Pancreas (tissue), 10 donors: ENCODE data around the gene NAA20. TPM values are rescaled to one million over a fixed set of nuclear protein-coding genes. Genes with fewer than 3 reads are reported as not detected.

Source experiments
- ATAC-seq, 4 donors: fragments of 200-7000 bp; cut with Tn5 transposase; one replicate each; pipeline versions ENCODE4 v1.8.0 to v1.9.1; 2020; ENCODE audit warnings: mild to moderate bottlenecking in 4 of 4, moderate library complexity in 4 of 4
- DNase-seq, 6 donors: peaks; one replicate each; pipeline ENCODE4 v3.0.0-alpha.2; 2020
- FAIRE-seq: peaks from 2 replicates; lab custom pipeline; 2012; peaks lifted over from hg19 to GRCh38; lab: Jason Lieb, UNC
- H3K27ac ChIP-seq, 4 donors: fragments of 200-600 bp; sonication (generic); 1 replicate in 3 of 4; 2 replicates in 1 of 4; pipeline versions ENCODE4 v1.5.0 to v1.8.0; 2020
- H3K27me3 ChIP-seq, 4 donors: fragments of 200-600 bp; one replicate each; pipeline ENCODE4 v1.8.0; 2021
- H3K36me3 ChIP-seq, 3 donors: fragments of 200-600 bp; sonication (generic) in 1 of 3; one replicate each; pipeline versions ENCODE4 v1.5.0 to v1.8.0; 2020 to 2021
- H3K4me1 ChIP-seq, 3 donors: fragments of 200-600 bp; one replicate each; pipeline ENCODE4 v1.8.0; 2021
- H3K4me3 ChIP-seq, 4 donors: fragments of 200-600 bp; sonication (generic) in 2 of 4; one replicate each; pipeline versions ENCODE4 v1.5.0 to v1.8.0; 2020 to 2021
- H3K9me3 ChIP-seq, 4 donors: fragments of 200-600 bp; one replicate each; pipeline ENCODE4 v1.8.0; 2021
- WGBS, 2 donors: extraction: QIAGEN DNeasy Blood & Tissue Kit; methylation state at CpG; one replicate each; pipeline ENCODE4 v1.1.7; 2013; 5-methylcytosine and 5-hydroxymethylcytosine counted together
- intact Hi-C, 3 donors: fragments of 100-400 bp; cut with DNase I; formaldehyde crosslinking; loops; one replicate each; pipeline versions ENCODE4 v1.11.1 to v1.14.2; 2022
- polyA plus RNA-seq, 2 donors: library from polyadenylated mRNA; stranded (reverse); fragments of 200-250 nt; gene quantifications; one replicate each; pipeline ENCODE4 v1.2.3, GENCODE V29; 2013
- total RNA-seq, 6 donors: library from RNA; stranded (reverse); fragmentation: NEBNext Ultra II Directional in 4 of 6; extraction: Animal tissue kit (Norgen Biotek cat#: 25700) in 4 of 6; gene quantifications; one replicate each; pipeline versions ENCODE4 v1.2.1 to v1.2.4, GENCODE V29; 2021 to 2023
- TF ChIP-seq, protein P1 (sequence below), 4 donors: fragments of 200-600 bp; sonication (generic) in 3 of 4; IDR thresholded peaks; one replicate each; pipeline versions ENCODE4 v1.5.0 to v1.8.0; 2021; ENCODE audit warnings: antibody characterized with exemption in 4 of 4
- donor health status: healthy with polysubstance abuse.
- donor health status: DM: no; HTN: no; CAD: no; lungs with moderate emphysema.
- donor health status: DM: no; HTN: no; CAD: no.
- donor health status: control.
- donor health status: control.
- donor health status: Bipolar disorder and iron deficiency.
- donor health status: DM: yes; HTN: yes; CAD: no.
- donor health status: DM: no; HTN: no; CAD: no.
- donor health status: DM: no; HTN: no; CAD: no.
- donor health status: DM: yes; HTN: yes; CAD: no.

NAA20 gene
- total and polyA plus RNA-seq, 8 donors = 28.0 to 124 (median 36.0) TPM

DNA sequence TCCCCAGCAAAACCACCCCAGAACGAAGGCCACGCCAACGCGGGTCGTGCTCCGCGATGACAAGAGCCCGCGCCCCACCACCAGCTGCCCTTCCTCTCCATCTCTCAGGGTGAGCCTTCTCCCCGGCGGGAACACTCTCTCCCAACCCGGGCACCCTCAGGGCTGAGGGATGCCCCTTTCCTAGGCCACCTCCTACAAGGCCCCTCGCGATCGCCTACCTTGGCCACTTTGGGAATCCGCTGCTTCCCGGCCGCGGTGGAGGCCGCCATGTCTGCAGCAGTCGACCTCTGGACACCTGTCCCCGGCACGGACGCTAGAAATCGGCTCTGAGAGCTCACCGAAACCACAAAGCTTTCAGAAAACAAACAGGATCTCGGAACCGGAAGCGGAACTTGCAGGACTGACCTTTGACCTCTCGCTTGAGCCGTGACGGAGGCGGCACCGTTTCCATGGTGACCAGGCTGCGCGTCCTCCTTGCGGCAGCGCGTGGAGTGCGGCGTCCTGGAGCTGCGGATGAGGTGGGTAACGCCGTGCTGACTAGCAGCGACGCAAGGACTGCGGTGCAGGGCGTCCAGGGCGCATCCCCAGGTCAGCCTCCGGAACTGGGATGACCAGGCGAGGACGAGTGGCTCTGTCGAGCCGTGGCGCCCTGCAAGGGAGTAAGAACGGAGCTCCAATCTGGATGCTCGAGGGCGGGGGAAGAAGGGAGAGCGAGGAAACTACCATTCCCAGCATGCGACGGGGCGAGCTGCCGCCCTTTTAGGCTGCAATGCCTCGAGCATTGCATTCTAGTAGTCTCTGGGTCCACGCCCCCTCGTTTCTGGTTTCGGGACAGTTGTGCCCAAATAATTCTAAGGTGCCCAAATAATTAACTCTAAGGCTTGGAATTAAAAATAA lies 35.2 kb downstream of the NAA20 start, which contains the start of the genes CFAP61 and CRNKL1:
TSS of gene CFAP61 (plus strand) at position 459 of the 897 bp plus-strand sequence. CDS start 4,122 bp downstream, outside the sequence.
TSS of gene CRNKL1 (minus strand) at position 393 of the 897 bp plus-strand sequence. CDS start at position 269, 124 bp downstream.
- Histone ChIP-seq H3K9me3 (no peaks in the 10 kb centered on the region), H3K27ac (peak within 1 kb of the TSS; percentile 74 to 90 (median 89)), H3K4me3 (peak within 1 kb of the TSS; percentile 90 to 95 (median 94)), H3K36me3 (peaks cover 2 to 24% (median 7%) of the 10 kb centered on the region in 3 donors), H3K27me3 (no peaks in the 10 kb centered on the region), H3K4me1 (peaks cover 0 to 11% (median 10%) of the 10 kb centered on the region in 3 donors)
- intact Hi-C loops = no loop called here
- DNase-seq (peak; percentile 96 to 99 (median 96)), FAIRE-seq (peak; percentile 85), ATAC-seq (peak; percentile 97 to 100 (median 99))
- WGBS, 2 donors = 0% methylated on average over 67 of the region's 67 CpGs
- TF ChIP-seq, protein P1, sequence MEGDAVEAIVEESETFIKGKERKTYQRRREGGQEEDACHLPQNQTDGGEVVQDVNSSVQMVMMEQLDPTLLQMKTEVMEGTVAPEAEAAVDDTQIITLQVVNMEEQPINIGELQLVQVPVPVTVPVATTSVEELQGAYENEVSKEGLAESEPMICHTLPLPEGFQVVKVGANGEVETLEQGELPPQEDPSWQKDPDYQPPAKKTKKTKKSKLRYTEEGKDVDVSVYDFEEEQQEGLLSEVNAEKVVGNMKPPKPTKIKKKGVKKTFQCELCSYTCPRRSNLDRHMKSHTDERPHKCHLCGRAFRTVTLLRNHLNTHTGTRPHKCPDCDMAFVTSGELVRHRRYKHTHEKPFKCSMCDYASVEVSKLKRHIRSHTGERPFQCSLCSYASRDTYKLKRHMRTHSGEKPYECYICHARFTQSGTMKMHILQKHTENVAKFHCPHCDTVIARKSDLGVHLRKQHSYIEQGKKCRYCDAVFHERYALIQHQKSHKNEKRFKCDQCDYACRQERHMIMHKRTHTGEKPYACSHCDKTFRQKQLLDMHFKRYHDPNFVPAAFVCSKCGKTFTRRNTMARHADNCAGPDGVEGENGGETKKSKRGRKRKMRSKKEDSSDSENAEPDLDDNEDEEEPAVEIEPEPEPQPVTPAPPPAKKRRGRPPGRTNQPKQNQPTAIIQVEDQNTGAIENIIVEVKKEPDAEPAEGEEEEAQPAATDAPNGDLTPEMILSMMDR (IDR thresholded peaks at IDR 0.05) = no peak

- 80 to 88% methylated on average over 6 of the region's 6 CpGs for WGBS, 2 donors
- DNase-seq (no peak), ATAC-seq (no peak), FAIRE-seq (no peak)
- intact Hi-C loops = no loop called here
- Histone ChIP-seq H3K36me3 (no peaks in the 10 kb centered on the region), H3K4me1 (no peaks in the 10 kb centered on the region), H3K27ac (no peak overlapping the region), H3K27me3 (no peaks in the 10 kb centered on the region), H3K4me3 (no peak overlapping the region), H3K9me3 (no peaks in the 10 kb centered on the region)
- TF ChIP-seq, protein P1 (IDR thresholded peaks at IDR 0.05) = no peak
These were observed 43.3 kb downstream of the NAA20 start for GRCh38 chr20:20060234-20060998.

DNA sequence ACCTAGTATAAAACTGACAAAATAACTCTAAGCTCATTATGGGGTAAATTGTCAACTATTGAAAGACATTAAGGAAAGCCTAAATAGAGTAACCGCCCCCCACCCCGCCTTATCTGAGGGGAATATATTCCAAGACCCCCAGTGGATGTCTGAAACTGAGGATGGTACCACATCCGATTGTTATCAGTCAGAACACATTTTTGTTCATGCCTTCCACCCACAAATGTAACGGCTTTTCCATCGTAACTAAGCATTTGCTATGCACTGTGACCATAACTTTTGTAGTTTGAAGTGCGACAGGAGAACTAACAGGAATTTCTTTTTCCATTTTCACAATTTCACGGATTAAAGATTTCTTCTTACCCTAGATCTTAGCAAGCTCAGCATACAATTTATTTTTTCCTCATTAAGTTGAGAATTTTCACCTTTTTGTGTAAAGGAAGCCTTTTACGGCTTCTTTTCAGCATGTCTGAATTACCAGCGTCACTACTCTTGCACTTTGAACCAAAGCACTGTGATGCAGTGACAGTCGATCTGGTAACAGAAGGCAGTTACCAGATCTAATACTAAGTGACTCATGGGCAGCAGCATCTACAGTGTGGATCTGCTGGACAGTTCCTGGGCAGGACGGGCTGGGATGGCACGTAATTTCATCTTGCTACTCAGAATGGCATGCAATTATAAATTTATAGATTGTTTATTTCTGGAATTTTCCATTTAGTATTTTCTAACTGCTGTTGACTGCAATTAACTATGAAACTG lies 47.0 kb downstream of the NAA20 start:
- ATAC-seq (no peak), DNase-seq (no peak), FAIRE-seq (no peak)
- TF ChIP-seq, protein P1 (IDR thresholded peaks at IDR 0.05) = no peak
- H3K4me3 ChIP-seq = no peak overlapping the region
- no peak overlapping the region for H3K27ac ChIP-seq
- no peaks in the 10 kb centered on the region for H3K9me3 ChIP-seq
- H3K36me3 ChIP-seq = no peaks in the 10 kb centered on the region
- intact Hi-C loops = no loop called here
- 62 to 66% methylated on average over 12 of the region's 12 CpGs for WGBS, 2 donors
- no peaks in the 10 kb centered on the region for H3K27me3 ChIP-seq
- H3K4me1 ChIP-seq = no peaks in the 10 kb centered on the region

DNA sequence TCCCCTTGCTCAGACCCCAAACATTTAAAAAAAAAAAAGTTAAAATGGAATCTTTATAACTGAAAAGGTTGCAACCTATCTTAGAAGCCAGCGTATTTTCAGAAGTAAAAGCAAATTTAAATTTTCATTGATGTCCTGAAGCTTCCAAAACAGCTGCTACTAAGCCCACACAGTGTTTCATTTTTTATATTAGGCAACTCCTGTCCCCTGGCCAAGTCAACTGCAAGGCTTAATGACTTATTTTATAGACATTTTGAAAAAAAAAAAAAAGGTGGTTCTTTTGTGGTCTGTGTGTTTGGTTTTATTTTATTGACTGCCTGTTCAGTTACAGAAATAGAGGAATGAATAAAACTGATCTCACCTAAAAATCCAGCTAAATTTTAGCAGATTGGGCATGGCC lies 48.2 kb downstream of the NAA20 start:
- Histone ChIP-seq H3K9me3 (no peaks in the 10 kb centered on the region), H3K27ac (no peak overlapping the region), H3K27me3 (no peaks in the 10 kb centered on the region), H3K36me3 (no peaks in the 10 kb centered on the region), H3K4me1 (no peaks in the 10 kb centered on the region), H3K4me3 (no peak overlapping the region)
- FAIRE-seq (no peak), DNase-seq (no peak), ATAC-seq (no peak)
- TF ChIP-seq, protein P1 (IDR thresholded peaks at IDR 0.05) = no peak
- 73 to 90% methylated on average over 1 of the region's 1 CpG for WGBS, 2 donors
- intact Hi-C loops = no loop called here
